Prostate gland (tissue), 2 donors: ENCODE data around the gene GJA5. TPM values are rescaled to one million over a fixed set of nuclear protein-coding genes. Genes with fewer than 3 reads are reported as not detected.

Experiments
- DNase-seq: peaks from one replicate; pipeline ENCODE4 v3.0.0-alpha.2; 2019; ENCODE audit warnings: low spot score
- H3K27ac ChIP-seq, 2 donors: fragments of 200-600 bp; sonication (generic); 2 replicates each; pipeline ENCODE4 v1.5.1; 2017 to 2019
- H3K27me3 ChIP-seq: fragments of 200-600 bp; sonication (generic); replicated peaks from 2 replicates; pipeline ENCODE4 v1.5.1; 2019; ENCODE audit not compliant: insufficient read depth
- H3K36me3 ChIP-seq, 2 donors: fragments of 200-600 bp; sonication (generic); 1 replicate in 1 of 2; 2 replicates in 1 of 2; pipeline versions ENCODE4 v1.5.1 to v1.8.1; 2017 to 2019
- H3K4me1 ChIP-seq: fragments of 200-600 bp; sonication (generic); replicated peaks from 2 replicates; pipeline ENCODE4 v1.5.1; 2019
- H3K4me3 ChIP-seq, 2 donors: fragments of 200-600 bp; sonication (generic); 2 replicates each; pipeline ENCODE4 v1.5.1; 2017 to 2019
- H3K9me3 ChIP-seq: fragments of 200-600 bp; sonication (generic); 2 replicates; pipeline ENCODE4 v1.5.1; 2017
- CTCF ChIP-seq, 4 experiments: fragments of 200-600 bp in 2 of 4; fragments of 450-650 bp in 2 of 4; sonication (generic) in 2 of 4; IDR thresholded peaks; 1 replicate in 3 of 4; 2 replicates in 1 of 4; pipeline ENCODE4 v1.5.1; 2016 to 2019; ENCODE audit warnings: antibody characterized with exemption in 4 of 4, mild to moderate bottlenecking in 2 of 4, moderate library complexity in 2 of 4
- POLR2A ChIP-seq: fragments of 450-650 bp; IDR thresholded peaks from one replicate; pipeline ENCODE4 v1.6.1; 2016; ENCODE audit warnings: antibody characterized with exemption, mild to moderate bottlenecking
- POLR2AphosphoS5 ChIP-seq: sonication (generic); formaldehyde crosslinking; IDR thresholded peaks from one replicate; pipeline ENCODE4 v1.6.1; 2017; ENCODE audit warnings: antibody characterized with exemption
- WGBS: methylation state at CpG from one replicate; pipeline ENCODE4 v1.1.5; 2018; 5-methylcytosine and 5-hydroxymethylcytosine counted together
- intact Hi-C: fragments of 100-400 bp; cut with DNase I; formaldehyde crosslinking; loops from one replicate; pipeline ENCODE4 v1.14.2; 2022
- total RNA-seq, 2 donors: library from RNA; depleted of rRNA; stranded (reverse); fragments of >200 nt; gene quantifications; one replicate each; pipeline ENCODE4 v1.1.0, GENCODE V29; 2016

GJA5 gene
- total RNA-seq, 2 donors from 2014 or later, result 2.7 to 5.5 TPM

- H3K27me3 ChIP-seq, result no peaks in the 10 kb centered on the region
Observed at GRCh38 chr1:147723691-147724323, 36.6 kb downstream of the GJA5 start.

GRCh38 chr1:147722124-147722523 lies 38.3 kb downstream of the GJA5 start:
- Histone ChIP-seq H3K27ac (no peak overlapping the region), H3K4me1 (no peaks in the 10 kb centered on the region), H3K27me3 (no peaks in the 10 kb centered on the region), H3K4me3 (no peak overlapping the region), H3K36me3 (no peaks in the 10 kb centered on the region), H3K9me3 (no peaks in the 10 kb centered on the region)
- 84% methylated on average over 2 of the region's 2 CpGs for WGBS
- intact Hi-C loops, result no loop called here
- DNase-seq, result no peak
- TF ChIP-seq POLR2A (no peak), CTCF (IDR thresholded peaks at IDR 0.05) (no peak), POLR2AphosphoS5 (no peak)

More at GRCh38 chr1:147723691-147724323, 36.6 kb downstream of the GJA5 start:
- H3K27ac ChIP-seq, result no peak overlapping the region
- TF ChIP-seq POLR2AphosphoS5 (no peak), CTCF (IDR thresholded peaks at IDR 0.05) (peak in 3 of 4 experiments; percentile 11 to 55 (median 47)), POLR2A (no peak)
- H3K9me3 ChIP-seq, result no peaks in the 10 kb centered on the region
- WGBS, result 50% methylated on average over 7 of the region's 7 CpGs
- H3K36me3 ChIP-seq, result no peaks in the 10 kb centered on the region
- H3K4me3 ChIP-seq, result no peak overlapping the region
- intact Hi-C loops, result loop anchor here (1.0 kb wide), 1 partner anchor 168 kb away; no protein-coding TSS in a partner anchor
- DNase-seq, result no peak
- H3K4me1 ChIP-seq, result no peaks in the 10 kb centered on the region

GRCh38 chr1:147721716-147722115 lies 38.7 kb downstream of the GJA5 start:
- H3K4me3 ChIP-seq, result no peak overlapping the region
- intact Hi-C loops, result no loop called here
- no peaks in the 10 kb centered on the region for H3K4me1 ChIP-seq
- no peaks in the 10 kb centered on the region for H3K27me3 ChIP-seq
- 44% methylated on average over 1 of the region's 1 CpG for WGBS
- no peaks in the 10 kb centered on the region for H3K36me3 ChIP-seq
- DNase-seq, result no peak
- H3K9me3 ChIP-seq, result no peaks in the 10 kb centered on the region
- no peak for TF ChIP-seq CTCF (IDR thresholded peaks at IDR 0.05)
- no peak for TF ChIP-seq POLR2A
- TF ChIP-seq POLR2AphosphoS5, result no peak
- H3K27ac ChIP-seq, result no peak overlapping the region

- Histone ChIP-seq H3K27me3 (no peaks in the 10 kb centered on the region), H3K9me3 (no peaks in the 10 kb centered on the region), H3K27ac (no peak overlapping the region), H3K36me3 (no peaks in the 10 kb centered on the region), H3K4me1 (no peaks in the 10 kb centered on the region), H3K4me3 (no peak overlapping the region)
- no peak for DNase-seq
- intact Hi-C loops, result no loop called here
- no peak for TF ChIP-seq POLR2A
- TF ChIP-seq POLR2AphosphoS5, result no peak
- no peak for TF ChIP-seq CTCF (IDR thresholded peaks at IDR 0.05)
- WGBS, result 84% methylated on average over 4 of the region's 4 CpGs
Observed at GRCh38 chr1:147720557-147720956, 39.8 kb downstream of the GJA5 start.

GRCh38 chr1:147719711-147720225 lies 40.6 kb downstream of the GJA5 start:
- Histone ChIP-seq H3K4me1 (no peaks in the 10 kb centered on the region), H3K27me3 (no peaks in the 10 kb centered on the region), H3K4me3 (no peak overlapping the region), H3K27ac (no peak overlapping the region), H3K9me3 (no peaks in the 10 kb centered on the region), H3K36me3 (no peaks in the 10 kb centered on the region)
- intact Hi-C loops, result no loop called here
- TF ChIP-seq CTCF (IDR thresholded peaks at IDR 0.05) (no peak), POLR2A (no peak)
- WGBS, result 89% methylated on average over 7 of the region's 7 CpGs
- DNase-seq, result no peak
